HEK293T (cell line): Measurements from ENCODE around the gene SYNE2.

ENCODE experiments used
- FOXK2 ChIP-seq: fragments of 450-650 bp; IDR thresholded peaks from 2 replicates; pipeline ENCODE4 v1.6.1; 2016; ENCODE audit warnings: mild to moderate bottlenecking
- NFRKB ChIP-seq: fragments of 450-650 bp; IDR thresholded peaks from 2 replicates; pipeline ENCODE4 v1.6.1; 2016; ENCODE audit warnings: mild to moderate bottlenecking, moderate library complexity
- SP1 ChIP-seq: fragments of 450-650 bp; IDR thresholded peaks from 2 replicates; pipeline ENCODE4 v1.6.1; 2017
- SUZ12 ChIP-seq: fragments of 450-650 bp; IDR thresholded peaks from 2 replicates; pipeline ENCODE4 v1.6.1; 2016; ENCODE audit warnings: mild to moderate bottlenecking

GRCh38 chr14:64220466-64220865, 367.7 kb downstream of the SYNE2 start:
- TF ChIP-seq SUZ12 (no peak), SP1 (no peak), NFRKB (no peak), FOXK2 (no peak)
